Skeletal muscle cell (primary cell): Measurements from ENCODE around the gene ADAM22.

Source experiments
- DNase-seq: peaks from one replicate; pipeline ENCODE4 v3.0.0-alpha.2; 2010; ENCODE audit warnings: low read depth
- H3K4me3 ChIP-seq: 2 replicates; pipeline ENCODE4 v1.5.1; 2011; ENCODE audit warnings: low read depth, mild to moderate bottlenecking, control low read depth, low read length, moderate library complexity

The ADAM22 gene

GRCh38 chr7:88200789-88201188 lies 266.7 kb downstream of the ADAM22 start:
- no peak for DNase-seq
- no peak overlapping the region for H3K4me3 ChIP-seq

- no peak overlapping the region for H3K4me3 ChIP-seq
- no peak for DNase-seq
These were observed 267.3 kb downstream of the ADAM22 start for GRCh38 chr7:88201305-88201704.

GRCh38 chr7:88202278-88202677 lies 268.2 kb downstream of the ADAM22 start:
- DNase-seq, result no peak
- no peak overlapping the region for H3K4me3 ChIP-seq

GRCh38 chr7:88202799-88203198 lies 268.7 kb downstream of the ADAM22 start:
- DNase-seq, result no peak
- no peak overlapping the region for H3K4me3 ChIP-seq

GRCh38 chr7:88203401-88203800 lies 269.4 kb downstream of the ADAM22 start:
- no peak for DNase-seq
- H3K4me3 ChIP-seq, result no peak overlapping the region

- DNase-seq, result no peak
- no peak overlapping the region for H3K4me3 ChIP-seq
These were observed 270.6 kb downstream of the ADAM22 start for GRCh38 chr7:88204525-88205110.

GRCh38 chr7:88205179-88205578 lies 271.1 kb downstream of the ADAM22 start:
- DNase-seq, result no peak
- no peak overlapping the region for H3K4me3 ChIP-seq

GRCh38 chr7:88206254-88206653 lies 272.2 kb downstream of the ADAM22 start:
- H3K4me3 ChIP-seq, result no peak overlapping the region
- DNase-seq, result no peak

- no peak overlapping the region for H3K4me3 ChIP-seq
- no peak for DNase-seq
These were observed 274.5 kb downstream of the ADAM22 start for GRCh38 chr7:88208521-88208920.

- DNase-seq, result no peak
These were observed 278.9 kb downstream of the ADAM22 start for GRCh38 chr7:88212918-88213317.

GRCh38 chr7:88214456-88214855 lies 280.4 kb downstream of the ADAM22 start:
- no peak for DNase-seq
- no peak overlapping the region for H3K4me3 ChIP-seq

More at GRCh38 chr7:88212918-88213317, 278.9 kb downstream of the ADAM22 start:
- H3K4me3 ChIP-seq, result no peak overlapping the region

GRCh38 chr7:88215295-88215694 lies 281.2 kb downstream of the ADAM22 start:
- DNase-seq, result no peak
- no peak overlapping the region for H3K4me3 ChIP-seq

- H3K4me3 ChIP-seq, result no peak overlapping the region
- no peak for DNase-seq
These were observed 282.2 kb downstream of the ADAM22 start for GRCh38 chr7:88216276-88216675.

GRCh38 chr7:88217675-88218428 lies 283.8 kb downstream of the ADAM22 start:
- peak overlapping the region; percentile 96 for H3K4me3 ChIP-seq
- no peak for DNase-seq

- H3K4me3 ChIP-seq, result peak overlapping the region; percentile 96
- DNase-seq, result no peak
These were observed 284.3 kb downstream of the ADAM22 start for GRCh38 chr7:88218429-88218745.

GRCh38 chr7:88218836-88219605 lies 285.0 kb downstream of the ADAM22 start:
- peak overlapping the region; percentile 96 for H3K4me3 ChIP-seq
- peak; percentile 40 for DNase-seq

GRCh38 chr7:88219781-88220747 lies 286.0 kb downstream of the ADAM22 start, which contains the start of gene SRI:
Gene SRI (minus strand): TSS chr7:88220038. CDS start chr7:88220026, 12 bp downstream.
- DNase-seq, result peak; percentile 48
- peak within 1 kb of the TSS; percentile 96 for H3K4me3 ChIP-seq

GRCh38 chr7:88223265-88223664 lies 289.2 kb downstream of the ADAM22 start:
- DNase-seq, result no peak
- no peak overlapping the region for H3K4me3 ChIP-seq

- no peak for DNase-seq
- H3K4me3 ChIP-seq, result no peak overlapping the region
These were observed 290.7 kb downstream of the ADAM22 start for GRCh38 chr7:88224601-88225275.
